Skin epidermis (tissue), 12 donors: ENCODE results near the gene R3HCC1L.
"Not testable (repeated sequence)": the region's sequence is repeated elsewhere in the genome, so short reads cannot be mapped to it uniquely, and the experiment has no call there.

Experiments
- H3K27ac ChIP-seq, 21 experiments: fragments of 200-600 bp; sonication (generic) in 11 of 21; one replicate each; pipeline ENCODE4 v1.5.0; 2020; ENCODE audit warnings: mild to moderate bottlenecking in 3 of 21, inconsistent platforms in 2 of 21, moderate library complexity in 2 of 21
- H3K4me3 ChIP-seq, 7 experiments: fragments of 200-600 bp; sonication (generic) in 2 of 7; one replicate each; pipeline ENCODE4 v1.5.0; 2020; ENCODE audit warnings: inconsistent platforms in 2 of 7, mild to moderate bottlenecking in 2 of 7, moderate library complexity in 1 of 7

Gene R3HCC1L

GRCh38 chr10:98125940-98126631 lies 8.4 kb upstream of the R3HCC1L start:
- Histone ChIP-seq H3K27ac (no peak overlapping the region), H3K4me3 (no peak overlapping the region)

GRCh38 chr10:98128802-98129201 lies 5.7 kb upstream of the R3HCC1L start:
- H3K27ac ChIP-seq = no peak overlapping the region
- H3K4me3 ChIP-seq = no peak overlapping the region

- no peak overlapping the region for H3K4me3 ChIP-seq
- H3K27ac ChIP-seq = no peak overlapping the region
These were observed 2.8 kb upstream of the R3HCC1L start for GRCh38 chr10:98131619-98132018.

GRCh38 chr10:98133075-98133752 lies 1.2 kb upstream of the R3HCC1L start:
- peak overlapping the region in 3 of 21 experiments; percentile 39 to 97 (median 91) for H3K27ac ChIP-seq
- not testable (repeated sequence) for H3K4me3 ChIP-seq

DNA sequence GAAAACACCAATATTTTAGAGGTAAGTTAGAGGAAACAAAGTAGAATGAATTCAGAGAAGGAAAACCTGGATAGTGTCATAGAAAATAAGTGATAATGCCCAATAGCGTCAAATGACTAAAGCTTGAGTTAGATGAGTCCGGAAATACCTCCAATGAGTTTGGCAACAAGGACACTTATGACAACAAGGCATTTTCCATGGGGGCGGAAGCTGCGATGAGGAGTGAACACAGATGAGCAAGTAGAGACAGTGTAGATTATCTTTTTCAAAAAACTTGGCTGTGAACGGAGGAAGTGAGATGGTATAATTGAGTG lies 383 bp upstream of the R3HCC1L start:
- H3K27ac ChIP-seq = peak overlapping the region in 19 of 21 experiments; percentile 73 to 99 (median 97)

DNA sequence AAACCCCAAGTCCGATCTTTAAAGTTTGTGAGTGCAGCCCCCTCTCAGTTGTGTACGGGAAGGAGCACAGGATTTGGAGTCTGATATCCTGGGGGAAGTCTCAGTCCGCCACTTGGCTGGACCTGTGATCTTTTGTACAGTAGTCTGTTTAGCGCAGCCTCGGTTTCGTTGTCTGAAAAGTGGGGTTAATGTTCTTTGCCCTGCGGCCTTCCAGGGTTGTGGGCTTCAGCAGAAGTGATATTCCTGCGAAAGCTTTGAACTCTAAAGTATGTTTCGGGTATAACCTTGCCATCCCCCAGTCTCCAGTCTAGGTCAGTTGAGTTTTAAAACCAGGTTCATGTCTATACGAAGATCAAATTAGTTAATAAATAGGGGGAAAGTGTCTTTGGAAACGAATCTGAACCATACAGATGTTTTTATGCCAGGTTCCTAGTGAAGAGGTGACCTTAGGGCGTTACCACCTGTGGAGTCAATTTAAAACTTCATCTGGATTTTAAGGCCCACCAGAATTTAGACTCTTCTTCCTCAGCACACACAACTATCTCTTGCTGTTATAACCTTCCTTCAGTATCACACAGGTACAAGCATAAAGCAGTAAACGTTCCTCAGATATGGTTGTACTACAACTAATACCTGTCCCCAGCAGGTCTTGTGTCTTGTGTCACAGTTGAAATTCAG lies 904 bp downstream of the R3HCC1L start:
- Histone ChIP-seq H3K4me3 (peak overlapping the region; percentile 58 to 98 (median 85)), H3K27ac (peak overlapping the region; percentile 73 to 99 (median 97))

More for the DNA sequence above, 383 bp upstream of the R3HCC1L start:
- peak overlapping the region; percentile 58 to 98 (median 85) for H3K4me3 ChIP-seq

GRCh38 chr10:98136775-98137174 lies 2.3 kb downstream of the R3HCC1L start:
- not testable (repeated sequence) for H3K27ac ChIP-seq, H3K4me3 ChIP-seq

DNA sequence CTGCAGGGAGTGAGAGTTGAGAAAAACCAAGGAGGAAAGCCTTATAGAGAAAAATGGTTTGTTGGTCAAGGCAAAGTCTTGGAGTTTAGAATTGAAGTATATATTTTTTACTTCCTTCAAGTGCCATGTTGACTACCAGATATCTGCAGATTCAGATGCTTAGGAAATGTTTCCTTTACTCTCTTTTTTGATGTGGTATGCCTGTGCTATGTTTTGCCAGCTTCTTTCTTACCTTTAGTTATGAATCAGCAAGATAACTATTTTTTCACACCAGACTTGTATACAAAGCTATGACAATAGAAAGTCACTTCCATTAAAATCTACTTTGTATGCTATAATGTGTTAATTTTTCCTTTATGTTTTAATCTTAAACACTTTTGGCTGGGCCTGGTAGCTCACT lies 3.6 kb downstream of the R3HCC1L start:
- no peak overlapping the region for H3K4me3 ChIP-seq
- no peak overlapping the region for H3K27ac ChIP-seq

DNA sequence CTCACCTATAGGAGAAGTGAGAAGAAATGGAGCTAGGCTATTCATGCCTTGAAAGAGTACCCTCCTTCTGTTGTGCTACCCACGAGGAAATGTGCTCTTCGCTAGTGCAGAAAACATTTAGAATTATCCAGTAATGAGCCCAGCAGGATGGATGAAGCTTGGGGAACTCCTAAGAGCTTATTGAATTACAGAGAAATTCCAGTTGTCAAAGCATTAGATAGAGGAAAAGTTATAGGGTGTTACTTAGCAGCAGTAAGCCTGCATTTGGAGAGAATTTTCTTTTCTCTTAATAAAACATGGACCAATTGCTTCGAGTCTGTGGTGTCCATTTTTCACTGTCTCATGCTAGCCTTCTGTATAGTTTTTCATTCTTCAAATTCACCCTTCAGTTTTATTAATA lies 5.0 kb downstream of the R3HCC1L start:
- Histone ChIP-seq H3K27ac (no peak overlapping the region), H3K4me3 (no peak overlapping the region)

GRCh38 chr10:98141484-98142073 lies 7.1 kb downstream of the R3HCC1L start:
- no peak overlapping the region for H3K27ac ChIP-seq
- H3K4me3 ChIP-seq = no peak overlapping the region

- no peak overlapping the region for H3K4me3 ChIP-seq
- no peak overlapping the region for H3K27ac ChIP-seq
These were observed 10.5 kb downstream of the R3HCC1L start for GRCh38 chr10:98144985-98145384.

DNA sequence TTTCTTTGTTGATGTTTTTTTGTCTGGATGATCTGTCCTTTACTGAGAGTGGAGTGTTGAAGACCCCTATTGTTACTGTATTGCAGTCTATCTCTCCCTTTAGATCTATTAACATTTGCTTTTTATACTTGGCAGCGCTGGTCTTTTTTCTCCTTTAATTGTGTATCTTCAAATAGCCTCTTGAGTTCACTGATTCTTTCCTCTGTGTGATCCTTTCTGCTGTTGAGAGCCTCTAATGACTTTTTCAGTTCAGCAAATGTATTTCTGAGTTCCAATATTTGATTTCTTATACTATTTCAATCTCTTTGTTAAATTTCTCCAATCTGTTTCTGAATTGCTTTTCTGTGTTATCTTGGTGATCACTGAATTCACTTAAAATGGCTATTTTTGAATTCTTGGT lies 15.4 kb downstream of the R3HCC1L start:
- Histone ChIP-seq H3K4me3 (no peak overlapping the region), H3K27ac (no peak overlapping the region)

DNA sequence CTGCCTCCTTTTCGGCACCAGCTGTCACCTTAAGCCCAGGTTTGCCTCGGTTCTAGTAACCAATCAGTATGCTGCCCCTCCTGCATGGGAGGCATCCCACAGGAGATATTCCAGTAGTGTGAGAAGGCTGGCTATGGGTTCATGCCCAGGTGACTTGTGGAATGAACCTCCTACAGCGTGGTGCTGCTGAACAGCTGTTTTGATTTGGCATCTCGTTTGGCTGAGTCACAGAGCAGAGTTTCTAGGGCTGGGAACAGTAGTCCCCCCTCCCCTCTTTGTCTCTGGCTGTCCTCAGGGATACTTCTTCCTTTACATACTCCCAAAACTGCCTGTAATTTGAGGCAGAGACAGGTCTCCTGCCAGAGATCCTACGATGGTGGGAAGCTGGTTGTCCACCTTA lies 16.1 kb downstream of the R3HCC1L start:
- H3K27ac ChIP-seq = no peak overlapping the region

GRCh38 chr10:98152778-98153177 lies 18.3 kb downstream of the R3HCC1L start:
- not testable (repeated sequence) for H3K27ac ChIP-seq, H3K4me3 ChIP-seq

More for the DNA sequence above, 16.1 kb downstream of the R3HCC1L start:
- H3K4me3 ChIP-seq = no peak overlapping the region

GRCh38 chr10:98153213-98153958 lies 18.9 kb downstream of the R3HCC1L start:
- not testable (repeated sequence) for H3K4me3 ChIP-seq, H3K27ac ChIP-seq

DNA sequence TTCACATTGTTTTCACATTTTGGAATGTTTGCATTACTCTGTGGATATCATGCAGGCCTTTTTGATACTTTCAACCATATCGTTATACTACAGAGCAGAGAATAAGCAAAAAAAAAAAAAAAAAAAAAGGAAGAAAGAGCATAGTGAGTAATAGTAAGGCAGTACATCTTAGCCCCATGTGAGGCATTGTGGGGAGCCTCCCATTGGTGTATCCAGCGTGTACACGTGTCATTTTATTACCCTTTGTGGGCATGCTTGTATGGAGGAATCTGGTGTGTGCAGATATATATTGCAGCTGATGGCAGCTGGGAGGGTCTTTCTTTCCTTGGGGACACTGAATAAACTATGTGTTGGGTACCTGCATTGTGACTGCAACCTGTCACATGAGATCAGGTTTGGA lies 19.6 kb downstream of the R3HCC1L start:
- Histone ChIP-seq H3K4me3 (no peak overlapping the region), H3K27ac (no peak overlapping the region)

GRCh38 chr10:98158576-98158975 lies 24.1 kb downstream of the R3HCC1L start:
- no peak overlapping the region for H3K4me3 ChIP-seq
- H3K27ac ChIP-seq = no peak overlapping the region

DNA sequence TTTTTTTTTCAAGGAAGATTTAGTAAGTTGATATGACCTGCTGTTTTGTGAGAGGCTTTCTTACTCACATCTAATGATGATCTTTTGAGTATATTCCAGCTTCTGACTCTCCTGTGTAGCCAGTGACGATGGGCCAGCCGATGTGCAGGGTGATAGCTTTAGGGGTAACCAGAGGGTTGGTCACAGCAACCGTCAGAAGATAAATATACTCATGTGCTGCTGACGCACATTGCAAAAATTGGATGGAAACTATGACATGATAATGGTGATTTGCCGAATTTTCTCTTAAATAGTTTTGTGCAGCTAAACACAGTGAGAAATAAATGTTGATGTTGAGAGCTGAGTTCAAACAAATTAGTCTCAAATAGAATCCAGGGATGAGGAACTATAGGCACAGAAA lies 29.5 kb downstream of the R3HCC1L start:
- H3K4me3 ChIP-seq = no peak overlapping the region
- H3K27ac ChIP-seq = no peak overlapping the region

GRCh38 chr10:98167191-98167590 lies 32.7 kb downstream of the R3HCC1L start:
- Histone ChIP-seq H3K4me3 (no peak overlapping the region), H3K27ac (no peak overlapping the region)

DNA sequence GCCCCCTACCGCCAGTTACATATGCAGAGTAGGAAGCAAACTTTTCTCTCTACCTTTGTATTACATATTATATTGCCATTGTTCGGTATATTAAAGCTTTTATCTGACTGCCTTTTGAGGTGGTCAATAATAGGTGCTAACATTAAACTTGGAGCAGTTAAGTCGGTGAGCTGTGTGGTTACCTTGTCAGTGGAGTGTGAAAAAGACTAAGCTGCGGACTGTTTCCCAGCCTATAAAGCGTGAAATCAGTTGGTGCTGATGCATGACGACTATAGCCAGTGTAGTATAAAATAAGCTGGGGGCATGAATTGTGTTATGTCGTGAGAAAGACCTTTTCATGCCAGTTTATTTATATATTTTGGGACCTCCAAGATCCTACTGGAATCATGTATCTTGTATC lies 33.7 kb downstream of the R3HCC1L start:
- no peak overlapping the region for H3K27ac ChIP-seq

More for the DNA sequence above, 33.7 kb downstream of the R3HCC1L start:
- H3K4me3 ChIP-seq = no peak overlapping the region
